Progenitor cell of endocrine pancreas (in vitro differentiated cells): ENCODE data around the gene CDC45. TPM values are rescaled to one million over a fixed set of nuclear protein-coding genes. Genes with fewer than 3 reads are reported as not detected.

Source experiments
- DNase-seq: peaks from one replicate; pipeline ENCODE4 v3.0.0; 2021; ENCODE audit warnings: low spot score; ENCODE audit not compliant: unreplicated experiment
- H3K27ac Mint-ChIP-seq: 2 replicates; pipeline ENCODE4 v1.8.0; 2021; ENCODE audit warnings: mild to moderate bottlenecking, moderate library complexity, mixed read lengths
- H3K27me3 Mint-ChIP-seq: 2 replicates; pipeline ENCODE4 v1.8.0; 2021; ENCODE audit warnings: mixed read lengths
- H3K36me3 Mint-ChIP-seq: 2 replicates; pipeline ENCODE4 v1.8.0; 2022; ENCODE audit warnings: mixed read lengths; ENCODE audit not compliant: insufficient read depth
- H3K4me1 Mint-ChIP-seq: 2 replicates; pipeline ENCODE4 v1.8.0; 2021; ENCODE audit warnings: low read depth, mixed read lengths
- H3K4me3 Mint-ChIP-seq: 2 replicates; pipeline ENCODE4 v1.8.0; 2021; ENCODE audit warnings: low read depth, mild to moderate bottlenecking, moderate library complexity, mixed read lengths
- H3K9me3 Mint-ChIP-seq: 2 replicates; pipeline ENCODE4 v1.8.0; 2021; ENCODE audit warnings: low read depth, mixed read lengths
- CTCF ChIP-seq: fragments of 200-600 bp; sonication (generic); IDR thresholded peaks from one replicate; pipeline ENCODE4 v1.5.0; 2021; ENCODE audit warnings: antibody characterized with exemption, mild to moderate bottlenecking; ENCODE audit not compliant: unreplicated experiment
- total RNA-seq: library from RNA; stranded (reverse); gene quantifications from 2 replicates; pipeline ENCODE4 v1.2.1, GENCODE V29; 2021

Gene CDC45
- total RNA-seq, 1 donor from 2014 or later, result 18.1 TPM

GRCh38 chr22:19473578-19473977, 6.1 kb upstream of the CDC45 start:
- H3K9me3 Mint-ChIP-seq, result no peaks in the 10 kb centered on the region
- H3K4me3 Mint-ChIP-seq, result no peak overlapping the region
- no peak for DNase-seq
- peaks cover 9% of the 10 kb centered on the region for H3K36me3 Mint-ChIP-seq
- H3K4me1 Mint-ChIP-seq, result peaks cover 10% of the 10 kb centered on the region
- H3K27me3 Mint-ChIP-seq, result no peaks in the 10 kb centered on the region
- no peak overlapping the region for H3K27ac Mint-ChIP-seq
- no peak for TF ChIP-seq CTCF

- H3K27me3 Mint-ChIP-seq, result no peaks in the 10 kb centered on the region
- DNase-seq, result no peak
- peaks cover 4% of the 10 kb centered on the region for H3K36me3 Mint-ChIP-seq
- no peaks in the 10 kb centered on the region for H3K9me3 Mint-ChIP-seq
- H3K4me3 Mint-ChIP-seq, result peak overlapping the region; percentile 40
- no peak overlapping the region for H3K27ac Mint-ChIP-seq
- no peak for TF ChIP-seq CTCF
- peaks cover 21% of the 10 kb centered on the region for H3K4me1 Mint-ChIP-seq
These were observed 3.7 kb upstream of the CDC45 start for GRCh38 chr22:19476023-19476422.

- peaks cover 21% of the 10 kb centered on the region for H3K4me1 Mint-ChIP-seq
- no peaks in the 10 kb centered on the region for H3K27me3 Mint-ChIP-seq
- peak overlapping the region; percentile 100 for H3K27ac Mint-ChIP-seq
These were observed 2.2 kb upstream of the CDC45 start for GRCh38 chr22:19477321-19478044.

GRCh38 chr22:19478045-19478900, 1.4 kb upstream of the CDC45 start:
- no peak for TF ChIP-seq CTCF
- H3K27ac Mint-ChIP-seq, result peak overlapping the region; percentile 100
- H3K9me3 Mint-ChIP-seq, result no peaks in the 10 kb centered on the region
- H3K36me3 Mint-ChIP-seq, result peaks cover 3% of the 10 kb centered on the region
- peak overlapping the region; percentile 97 for H3K4me3 Mint-ChIP-seq
- peaks cover 21% of the 10 kb centered on the region for H3K4me1 Mint-ChIP-seq
- no peak for DNase-seq
- H3K27me3 Mint-ChIP-seq, result no peaks in the 10 kb centered on the region

More at GRCh38 chr22:19477321-19478044, 2.2 kb upstream of the CDC45 start:
- Mint-ChIP-seq H3K4me3 (peak overlapping the region; percentile 97), H3K36me3 (peaks cover 3% of the 10 kb centered on the region), H3K9me3 (no peaks in the 10 kb centered on the region)
- no peak for DNase-seq
- no peak for TF ChIP-seq CTCF

GRCh38 chr22:19478901-19479354, 792 bp upstream of the CDC45 start, which contains the start of gene UFD1:
Gene UFD1, minus strand, starts transcription at chr22:19479193. Its CDS starts 108 bp downstream, at chr22:19479085.
- DNase-seq, result peak; percentile 62
- TF ChIP-seq CTCF, result no peak
- no peaks in the 10 kb centered on the region for H3K9me3 Mint-ChIP-seq
- H3K36me3 Mint-ChIP-seq, result peaks cover 4% of the 10 kb centered on the region
- H3K4me1 Mint-ChIP-seq, result peaks cover 21% of the 10 kb centered on the region
- peak within 1 kb of the TSS; percentile 100 for H3K27ac Mint-ChIP-seq
- H3K27me3 Mint-ChIP-seq, result no peaks in the 10 kb centered on the region
- peak within 1 kb of the TSS; percentile 97 for H3K4me3 Mint-ChIP-seq
